GM21529 (cell line): Measurements from ENCODE around the gene CRK.
"Not testable (repeated sequence)": the region's sequence is repeated elsewhere in the genome, so short reads cannot be mapped to it uniquely, and the experiment has no call there.

Experiments
- ATAC-seq: cut with Tn5 transposase; IDR thresholded peaks from one replicate; pipeline ENCODE4 v1.9.1; 2021; ENCODE audit not compliant: unreplicated experiment

The CRK gene

DNA sequence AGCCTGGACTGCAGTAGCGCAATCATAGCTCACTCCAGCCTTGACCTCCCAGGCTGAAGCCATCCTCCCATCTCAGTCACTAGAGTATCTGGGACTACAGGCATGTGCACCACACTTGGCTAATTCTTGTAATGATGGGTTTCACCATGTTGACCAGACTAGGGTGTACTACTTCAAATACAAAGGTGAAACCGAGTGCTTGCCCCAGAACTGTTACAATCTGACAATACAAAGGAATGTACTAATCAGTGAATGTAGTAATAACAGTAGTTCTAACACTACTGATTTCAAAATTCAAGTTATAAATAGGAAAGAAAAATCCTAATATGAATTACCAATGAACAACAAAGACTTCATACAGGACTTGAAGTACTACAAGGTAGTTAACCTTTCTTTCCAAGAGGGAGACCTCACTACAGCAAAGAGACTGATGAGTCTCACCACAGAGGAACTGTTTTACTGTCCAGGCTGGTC is 24.4 kb downstream of the CRK start:
- no peak for ATAC-seq

DNA sequence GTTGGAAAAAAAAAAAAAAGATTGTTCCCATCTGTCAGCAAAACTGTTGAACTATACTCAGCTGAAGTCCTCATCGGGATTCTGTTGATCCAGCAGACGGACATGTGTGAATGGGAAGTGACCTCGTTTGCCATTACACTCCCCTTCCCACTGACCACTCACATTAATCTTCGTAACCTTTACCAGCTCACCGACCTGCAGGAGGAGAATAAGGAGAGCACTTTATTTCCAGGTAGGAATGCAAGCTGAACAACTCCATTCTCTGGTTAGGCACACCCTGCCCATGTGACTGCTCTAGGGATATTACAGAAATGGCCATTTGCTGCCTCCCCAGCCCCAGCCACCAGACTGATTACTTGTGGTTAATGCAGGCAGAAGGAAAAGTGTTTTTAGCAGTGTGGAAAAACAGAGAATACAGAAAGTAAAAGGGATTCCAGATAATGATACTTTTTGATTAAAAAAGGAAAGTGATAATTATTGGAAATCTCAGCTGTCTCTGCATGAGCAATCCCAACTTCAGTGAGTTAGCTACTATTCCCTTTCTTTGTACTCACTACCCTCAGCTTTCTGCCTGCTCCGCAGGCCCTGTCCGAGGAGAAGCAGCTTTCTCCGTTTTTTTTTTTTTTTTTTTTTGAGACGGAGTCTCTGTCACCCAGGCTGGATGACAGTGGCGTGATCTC is 32.4 kb downstream of the CRK start:
- ATAC-seq: no peak

DNA sequence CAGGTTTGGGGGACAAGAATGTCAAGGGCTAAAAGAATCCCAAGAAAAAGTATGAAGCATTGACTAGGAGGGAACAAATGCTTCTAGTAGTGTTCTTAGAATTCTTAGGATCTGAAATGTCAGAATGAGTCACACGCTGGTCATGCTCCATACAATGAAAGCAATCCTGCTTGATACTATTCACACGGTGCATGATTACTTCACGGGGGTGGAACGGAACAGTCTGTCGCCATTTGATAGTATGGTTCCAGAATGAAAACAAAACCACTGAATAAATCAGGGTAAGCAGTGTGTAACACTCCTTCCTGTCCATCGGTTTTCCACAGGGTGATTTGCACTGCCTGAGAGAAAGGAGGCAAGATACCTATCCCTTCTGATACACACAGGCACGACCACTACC is 33.1 kb downstream of the CRK start:
- no peak for ATAC-seq

DNA sequence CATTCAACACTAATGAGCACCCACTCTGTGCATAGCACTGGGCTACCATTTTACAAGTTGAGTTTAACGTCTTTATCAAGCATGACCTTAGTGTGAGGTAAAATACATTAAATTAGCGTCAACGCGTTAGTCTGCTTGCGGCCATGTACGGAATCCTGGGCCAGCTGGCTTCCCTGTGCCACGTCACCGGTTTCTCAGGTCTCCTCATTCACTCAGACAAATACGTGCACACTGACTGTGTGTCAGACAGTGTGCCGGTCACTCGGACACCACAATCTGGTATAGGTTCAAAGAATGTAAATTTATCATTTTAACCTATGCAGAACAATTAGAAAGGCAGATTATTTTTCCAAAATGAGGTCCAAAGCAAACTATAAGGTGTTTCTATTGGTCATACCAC is 34.6 kb downstream of the CRK start:
- ATAC-seq: no peak

DNA sequence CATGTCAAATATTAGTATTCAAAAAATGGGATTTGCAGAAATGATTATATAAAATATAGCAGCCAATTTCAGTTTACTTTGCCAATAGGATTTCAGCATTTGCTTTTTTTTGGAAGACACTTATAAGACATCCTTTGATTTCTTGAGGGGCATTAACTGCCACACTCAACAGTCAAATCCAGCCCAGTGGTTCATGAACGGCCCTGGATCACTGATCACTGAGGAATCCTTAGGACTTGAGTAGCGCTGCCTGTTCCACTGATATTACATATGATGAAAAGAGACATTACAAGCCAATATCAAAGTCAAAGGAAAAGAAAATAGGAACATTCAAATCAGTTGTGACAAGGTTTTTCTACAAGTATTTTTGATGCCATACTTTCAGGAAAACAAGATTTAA is 35.1 kb downstream of the CRK start:
- no peak for ATAC-seq

DNA sequence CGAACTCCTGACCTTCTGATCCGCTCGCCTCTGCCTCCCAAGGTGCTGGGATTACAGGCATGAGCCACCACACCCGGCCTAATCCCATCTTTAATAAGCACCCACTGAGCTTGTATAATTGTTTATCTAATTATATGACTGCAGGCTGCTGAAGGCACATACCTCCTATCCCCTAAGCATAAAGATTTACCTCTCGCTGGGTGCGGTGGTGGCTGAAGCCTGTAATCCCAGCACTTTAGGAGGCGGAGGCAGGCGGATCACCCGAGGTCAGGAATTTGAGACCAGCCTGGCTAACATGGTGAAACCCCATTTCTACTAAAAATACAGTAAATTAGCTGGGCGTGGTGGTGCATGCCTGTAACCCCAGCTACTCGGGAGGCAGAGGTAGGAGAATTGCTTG is 35.9 kb downstream of the CRK start:
- ATAC-seq: no peak

DNA sequence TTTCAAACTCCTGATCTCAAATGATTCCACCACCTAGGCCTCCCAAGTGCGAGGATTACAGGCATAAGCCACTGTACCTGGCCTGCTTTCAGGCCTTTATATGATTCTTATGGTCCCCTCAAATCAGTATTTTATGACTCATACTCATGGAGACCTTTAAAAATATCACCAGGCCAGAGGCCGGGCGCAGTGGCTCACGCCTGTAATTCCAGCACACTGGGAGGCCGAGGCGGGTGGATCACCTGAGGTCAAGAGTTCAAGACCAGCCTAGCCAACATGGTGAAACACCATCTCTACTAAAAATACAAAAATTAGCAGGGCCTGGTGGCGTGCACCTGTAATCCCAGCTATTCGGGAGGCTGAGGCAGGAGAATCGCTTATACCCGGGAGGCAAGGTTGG is 37.6 kb downstream of the CRK start:
- ATAC-seq: not testable (repeated sequence)

DNA sequence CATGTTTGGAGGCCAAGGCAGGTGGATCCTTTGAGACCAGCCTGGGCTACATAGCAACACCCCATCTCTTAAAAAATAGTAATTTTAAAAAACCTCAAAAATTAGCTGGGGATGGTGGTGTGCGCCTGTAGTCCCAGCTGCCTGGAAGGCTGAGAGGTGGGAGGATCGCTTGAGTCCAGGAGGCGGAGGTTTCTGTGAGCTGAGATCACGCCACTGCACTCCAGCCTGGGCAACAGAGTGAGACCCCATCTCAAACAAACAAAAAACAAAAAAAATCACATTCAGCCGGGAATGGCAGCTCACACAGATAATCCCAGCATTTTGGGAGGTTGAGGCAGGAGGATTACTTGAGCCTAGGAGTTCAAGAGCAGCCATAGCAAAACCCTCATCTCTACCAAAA is 39.6 kb downstream of the CRK start:
- no peak for ATAC-seq

DNA sequence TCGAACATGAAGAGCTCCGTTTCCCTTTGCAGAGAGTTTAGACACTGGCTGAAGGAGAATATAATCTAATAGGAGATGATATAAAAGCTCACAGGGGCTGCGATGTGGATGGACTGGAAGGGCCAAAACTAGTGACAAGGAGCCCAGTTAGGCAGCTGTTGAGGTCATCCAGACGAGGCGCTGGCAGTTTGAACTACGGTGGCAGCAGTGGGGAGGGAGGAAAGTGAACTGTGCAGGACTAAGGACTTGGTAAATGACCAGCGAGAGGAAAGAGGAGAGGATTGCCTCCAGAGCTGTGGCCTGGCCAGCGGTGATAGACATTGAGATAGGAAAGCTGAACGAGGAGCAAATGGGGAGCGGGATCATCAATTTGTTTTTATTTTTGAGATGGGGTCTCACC is 41.4 kb downstream of the CRK start:
- ATAC-seq: no peak

DNA sequence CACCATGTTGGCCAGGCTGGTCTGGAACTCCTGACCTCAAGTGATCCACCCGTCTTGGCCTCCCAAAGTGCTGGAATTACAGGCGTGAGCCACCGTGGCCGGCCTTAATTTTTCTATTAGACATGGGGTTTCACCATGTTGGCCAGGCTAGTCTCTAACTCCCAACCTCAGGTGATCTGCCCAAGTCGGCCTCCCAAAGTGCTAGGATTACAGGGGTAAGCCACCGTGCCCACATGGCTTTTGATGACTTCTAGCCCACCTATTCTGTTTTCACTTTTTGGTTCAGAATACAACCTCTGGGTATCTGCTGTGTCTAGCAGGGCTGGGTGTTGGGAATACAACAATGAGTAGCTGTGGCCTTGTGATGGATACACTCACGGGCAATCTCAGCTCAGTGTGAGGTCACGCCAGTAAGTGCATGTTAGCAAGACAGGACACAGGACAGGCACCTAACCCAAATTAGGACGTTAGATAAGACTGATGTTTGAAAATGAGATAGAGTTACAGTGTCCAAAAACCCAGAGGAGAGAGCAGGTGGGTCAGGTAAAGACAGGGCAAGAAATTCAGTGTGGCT is 41.9 kb downstream of the CRK start:
- ATAC-seq: no peak

DNA sequence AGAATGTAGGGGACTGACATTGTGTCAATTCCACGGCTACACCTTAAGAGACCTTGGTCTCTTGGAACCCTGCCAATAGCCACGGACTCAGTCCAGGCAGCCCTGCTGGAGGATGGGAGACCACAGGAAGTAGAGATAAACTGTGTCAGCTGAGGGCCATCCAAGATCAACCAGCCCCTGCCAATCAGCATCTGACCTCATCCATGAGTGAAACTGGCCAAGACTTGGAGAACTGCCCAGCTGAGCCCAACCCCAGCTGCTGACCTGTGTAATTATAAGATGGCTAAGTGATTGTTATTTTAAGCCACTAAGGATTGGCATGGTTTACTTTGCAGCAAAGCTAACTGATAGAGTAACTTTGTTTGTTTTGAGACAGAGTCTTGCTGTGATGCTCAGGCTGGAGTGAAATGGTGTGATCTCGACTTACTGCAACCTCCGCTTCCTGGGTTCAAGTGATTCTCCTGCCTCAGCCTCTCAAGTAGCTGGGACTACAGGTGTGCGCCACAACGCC is 42.7 kb downstream of the CRK start:
- ATAC-seq: no peak

DNA sequence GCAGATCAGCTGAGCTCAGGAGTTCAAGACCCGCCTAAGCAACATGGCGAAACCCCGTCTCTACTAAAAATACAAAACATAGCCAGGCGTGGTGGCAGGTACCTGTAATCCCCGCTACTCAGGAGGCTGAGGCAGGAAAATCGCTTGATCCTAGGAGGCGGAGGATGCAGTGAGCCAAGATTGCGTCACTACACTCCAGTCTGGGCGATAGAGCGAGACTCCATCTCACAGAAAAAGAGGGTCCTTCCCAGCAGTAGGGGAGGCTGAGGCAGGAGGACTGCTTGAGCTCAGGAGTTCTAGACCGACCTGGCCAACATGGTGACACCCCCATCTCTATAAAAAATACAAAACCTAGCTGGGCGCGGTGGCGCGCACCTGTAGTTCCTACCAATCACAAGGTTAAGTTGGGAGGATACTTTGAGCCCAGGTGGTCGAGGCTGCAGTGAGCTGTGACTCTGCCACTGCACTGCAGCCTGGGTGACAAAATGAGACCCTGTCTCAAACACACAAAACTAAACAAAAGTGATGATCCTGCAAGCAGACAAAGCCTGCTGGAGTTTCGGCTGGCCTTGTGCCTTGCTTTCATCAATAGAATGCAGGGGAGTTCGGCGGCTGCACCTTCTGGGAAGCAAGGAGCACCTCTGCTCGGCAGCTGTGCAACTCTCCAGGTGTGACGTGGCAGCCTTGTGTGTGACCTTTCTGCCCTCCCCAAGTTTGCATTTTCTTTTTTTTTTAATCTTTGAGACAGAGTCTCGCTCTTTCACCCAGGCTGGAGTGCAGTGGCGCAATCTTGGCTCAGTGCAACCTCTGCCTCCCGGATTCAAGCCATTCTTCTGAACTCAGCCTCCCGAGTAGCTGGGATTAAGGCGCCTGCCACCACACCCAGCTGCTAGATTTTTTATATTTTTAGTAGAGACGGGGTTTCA is 43.6 kb downstream of the CRK start:
- no peak for ATAC-seq

DNA sequence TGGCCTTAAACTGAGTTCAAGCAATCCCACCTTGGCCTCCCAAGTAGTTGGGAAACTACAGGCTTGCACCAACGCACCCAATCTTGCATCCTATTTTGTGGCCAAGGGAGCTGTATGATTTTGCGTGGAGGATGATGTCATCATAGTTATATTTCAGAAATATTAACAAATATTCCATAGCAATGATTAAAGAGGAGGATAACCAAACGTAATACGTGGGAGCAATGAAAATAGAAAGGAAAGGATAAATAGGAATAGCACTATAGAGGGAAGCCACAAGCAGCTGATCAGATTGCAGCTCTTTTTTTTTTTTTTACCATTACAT is 53.8 kb downstream of the CRK start:
- ATAC-seq: no peak

DNA sequence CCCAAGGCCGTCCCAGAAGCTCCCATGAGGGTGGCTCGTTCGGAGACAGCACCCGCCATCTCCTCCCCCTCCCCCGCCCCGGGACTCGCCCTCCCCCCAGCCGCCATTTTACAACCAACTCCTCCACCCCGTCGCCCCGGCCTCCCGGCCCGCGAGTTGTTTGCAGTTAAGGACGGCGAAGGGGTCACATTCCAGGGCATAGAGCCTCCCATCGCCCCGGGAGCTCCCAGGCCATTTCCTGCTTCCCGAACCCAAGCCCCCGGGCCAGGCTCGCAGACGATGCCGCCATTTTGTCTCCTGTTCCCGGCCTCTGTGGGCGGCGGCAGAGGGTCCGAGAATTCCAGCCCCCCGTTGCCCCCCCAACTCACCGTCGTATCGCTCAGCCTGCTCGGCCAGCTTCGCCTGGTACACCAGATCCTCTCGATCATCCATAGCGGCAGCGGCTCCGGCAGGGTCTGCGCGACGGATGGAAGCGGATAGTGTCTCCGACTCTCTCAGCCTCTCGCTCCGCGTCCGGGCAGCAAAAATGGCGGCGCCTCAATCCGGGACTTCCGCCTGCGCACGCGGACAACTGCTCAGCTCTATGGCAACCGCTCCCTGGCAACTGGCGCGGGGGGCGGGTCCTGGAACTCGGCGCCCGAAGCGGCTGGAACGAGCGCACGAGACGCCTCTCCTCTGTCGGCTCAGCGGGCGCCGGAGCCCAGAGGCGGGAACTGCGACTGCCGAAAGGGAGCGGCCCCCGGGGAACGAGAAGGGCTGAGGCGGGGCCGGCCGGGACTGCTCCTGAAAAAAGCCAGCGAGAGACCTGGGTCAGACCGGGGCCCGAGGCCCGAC is 56.1 kb downstream of the CRK start, which contains the start of gene YWHAE:
Gene YWHAE, minus strand, starts transcription at position 544 of the 834 bp plus-strand sequence. Its CDS starts 112 bp downstream, at position 432.
- peak; percentile 82 for ATAC-seq

DNA sequence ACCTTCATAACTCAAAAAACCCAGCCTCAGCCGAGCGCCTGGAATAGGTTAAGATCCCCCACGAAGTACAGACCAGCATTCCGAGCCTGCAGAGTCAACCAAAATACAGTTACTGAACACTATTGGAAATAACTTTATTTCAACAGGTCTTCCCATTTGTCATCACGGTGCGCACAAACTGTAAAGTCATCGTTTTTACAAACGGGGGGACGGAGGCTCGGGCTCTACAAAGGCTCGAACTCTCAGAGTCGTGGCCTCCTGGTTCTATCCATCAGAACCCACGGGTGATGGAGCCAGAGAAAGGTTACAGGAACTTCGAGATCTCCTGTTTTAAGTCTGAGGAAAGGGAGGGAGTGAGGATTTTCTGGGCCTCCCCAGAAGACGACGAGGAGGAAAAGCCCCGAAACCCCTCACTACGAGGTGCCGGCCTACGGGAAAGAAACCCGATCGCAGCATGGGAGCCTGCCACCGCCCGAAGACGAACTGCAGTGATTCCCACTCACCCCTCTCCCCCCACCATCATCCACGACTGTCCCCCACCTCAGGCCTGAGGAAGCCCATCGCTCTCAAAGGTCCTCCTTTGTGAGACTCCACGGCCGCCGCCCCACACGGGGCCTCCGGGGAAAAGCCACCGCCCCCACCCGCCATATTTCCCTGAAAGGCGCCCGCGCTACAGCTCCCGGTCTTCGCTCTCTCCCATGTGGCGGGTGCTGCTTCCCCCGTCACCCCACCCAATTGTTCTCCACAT is 56.9 kb downstream of the CRK start:
- peak; percentile 22 for ATAC-seq

DNA sequence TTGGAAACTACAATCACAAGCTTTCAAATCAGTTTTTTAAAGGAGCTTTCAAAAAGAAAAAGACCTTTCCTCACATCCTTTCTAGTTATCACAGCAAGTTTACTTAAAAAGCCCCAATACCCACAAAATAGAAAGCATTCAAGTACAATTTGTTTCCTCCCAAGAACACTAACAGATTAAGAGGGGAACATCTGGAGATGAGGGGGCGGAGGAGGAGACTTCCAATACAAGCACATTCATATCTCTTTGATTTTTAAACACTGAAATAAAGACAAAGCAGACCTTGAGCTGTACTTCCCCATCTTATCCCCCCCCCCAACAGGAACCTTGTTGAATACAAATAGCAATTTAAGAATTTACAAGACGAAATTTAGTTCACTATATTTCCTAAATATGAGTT is 58.0 kb downstream of the CRK start:
- no peak for ATAC-seq

DNA sequence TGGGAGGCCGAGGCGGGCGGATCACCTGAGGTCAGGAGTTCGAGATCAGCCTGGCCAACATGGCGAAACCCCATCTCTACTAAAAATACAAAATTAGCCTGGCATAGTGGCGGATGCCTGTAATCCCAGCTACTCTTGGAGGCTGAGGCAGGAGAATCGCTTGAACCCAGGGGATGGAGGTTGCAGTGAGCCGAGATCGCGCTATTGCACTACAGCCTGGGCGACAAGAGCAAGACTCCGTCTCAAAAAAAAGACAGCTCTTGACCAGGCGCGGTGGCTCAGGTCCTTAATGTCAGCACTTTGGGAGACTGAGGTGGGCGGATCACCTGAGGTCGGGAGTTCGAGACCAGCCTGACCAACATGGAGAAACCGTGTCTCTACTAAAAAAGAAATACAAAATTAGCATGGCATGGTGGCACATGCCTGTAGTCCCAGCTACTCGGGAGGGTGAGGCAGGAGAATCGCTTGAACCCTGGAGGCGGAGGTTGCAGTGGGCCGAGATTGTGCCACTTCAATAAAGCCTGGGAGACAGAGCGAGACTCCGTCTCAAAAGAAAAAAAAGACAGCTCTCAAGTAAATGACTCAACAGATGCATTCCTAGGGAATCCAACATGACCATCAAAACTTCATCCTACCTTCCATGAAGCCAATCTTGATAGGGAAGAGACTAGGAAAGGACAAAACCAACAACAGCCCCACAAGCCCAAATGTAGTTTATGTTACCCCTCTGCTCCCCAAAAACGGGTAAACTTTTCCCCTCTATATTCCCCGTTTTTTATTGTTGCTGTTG is 60.0 kb downstream of the CRK start:
- not testable (repeated sequence) for ATAC-seq

DNA sequence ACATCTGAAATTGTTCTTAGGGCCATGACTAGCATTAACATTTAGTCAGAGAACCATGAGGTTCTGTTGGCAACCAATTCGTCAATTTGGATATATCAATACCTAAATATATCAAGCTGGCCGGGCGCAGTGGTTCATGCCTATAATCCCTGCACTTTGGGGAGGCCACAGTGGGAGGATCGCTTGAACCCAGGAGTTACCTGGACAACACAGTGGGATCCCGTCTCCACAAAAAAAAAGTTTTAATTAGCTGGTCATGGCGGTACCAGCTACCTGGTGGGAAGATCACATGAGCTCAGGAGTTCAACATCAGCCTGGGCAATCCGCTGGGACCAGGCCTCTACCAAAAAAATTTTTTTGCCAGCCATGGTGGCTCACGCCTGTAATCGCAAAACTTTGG is 64.5 kb downstream of the CRK start:
- ATAC-seq: no peak
